Measurements from ENCODE around the gene EBF4. TPM values are rescaled to one million over a fixed set of nuclear protein-coding genes. Genes with fewer than 3 reads are reported as not detected.

EBF4 gene
- total RNA-seq, 3 donors from 2014 or later = 1.6 to 22.0 (median 22.0) TPM

DNA sequence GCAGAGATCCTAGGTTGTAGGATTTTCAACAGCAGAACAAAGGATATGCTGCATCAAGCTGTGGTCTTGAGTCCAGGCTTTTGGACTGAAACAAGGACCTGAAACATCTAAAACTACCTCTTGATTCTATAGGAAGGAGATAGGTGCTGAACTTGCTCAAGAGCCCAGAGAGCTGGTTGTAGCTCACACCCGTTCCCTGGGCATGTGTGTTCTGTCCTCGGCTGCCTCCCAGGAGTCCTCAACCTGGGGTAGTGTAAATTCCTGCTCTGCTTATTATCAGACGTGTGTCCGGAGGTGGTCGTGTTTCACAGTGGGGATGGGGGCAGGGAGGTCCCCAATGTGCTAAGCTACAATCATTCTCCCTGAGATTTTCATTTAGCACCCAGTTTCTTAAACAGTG lies 35.3 kb upstream of the EBF4 start:
- Histone ChIP-seq H3K9me3 (no peaks in the 10 kb centered on the region), H3K4me3 (no peak overlapping the region), H3K4me1 (peaks cover 0 to 10% of the 10 kb centered on the region in 2 donors), H3K27ac (no peak overlapping the region), H3K27me3 (no peaks in the 10 kb centered on the region), H3K36me3 (peaks cover 14% of the 10 kb centered on the region)
- no peak for DNase-seq (ENCODE audit: low spot score in 2 of 2)
- TF ChIP-seq, protein P1, sequence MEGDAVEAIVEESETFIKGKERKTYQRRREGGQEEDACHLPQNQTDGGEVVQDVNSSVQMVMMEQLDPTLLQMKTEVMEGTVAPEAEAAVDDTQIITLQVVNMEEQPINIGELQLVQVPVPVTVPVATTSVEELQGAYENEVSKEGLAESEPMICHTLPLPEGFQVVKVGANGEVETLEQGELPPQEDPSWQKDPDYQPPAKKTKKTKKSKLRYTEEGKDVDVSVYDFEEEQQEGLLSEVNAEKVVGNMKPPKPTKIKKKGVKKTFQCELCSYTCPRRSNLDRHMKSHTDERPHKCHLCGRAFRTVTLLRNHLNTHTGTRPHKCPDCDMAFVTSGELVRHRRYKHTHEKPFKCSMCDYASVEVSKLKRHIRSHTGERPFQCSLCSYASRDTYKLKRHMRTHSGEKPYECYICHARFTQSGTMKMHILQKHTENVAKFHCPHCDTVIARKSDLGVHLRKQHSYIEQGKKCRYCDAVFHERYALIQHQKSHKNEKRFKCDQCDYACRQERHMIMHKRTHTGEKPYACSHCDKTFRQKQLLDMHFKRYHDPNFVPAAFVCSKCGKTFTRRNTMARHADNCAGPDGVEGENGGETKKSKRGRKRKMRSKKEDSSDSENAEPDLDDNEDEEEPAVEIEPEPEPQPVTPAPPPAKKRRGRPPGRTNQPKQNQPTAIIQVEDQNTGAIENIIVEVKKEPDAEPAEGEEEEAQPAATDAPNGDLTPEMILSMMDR (IDR thresholded peaks at IDR 0.05) = no peak
- no peak for TF ChIP-seq POLR2AphosphoS5 (IDR thresholded peaks at IDR 0.05)
- TF ChIP-seq POLR2A (IDR thresholded peaks at IDR 0.05) = no peak
- intact Hi-C loops (cut with DNase I; ENCODE audit: low total_unique reads) = no loop called here

DNA sequence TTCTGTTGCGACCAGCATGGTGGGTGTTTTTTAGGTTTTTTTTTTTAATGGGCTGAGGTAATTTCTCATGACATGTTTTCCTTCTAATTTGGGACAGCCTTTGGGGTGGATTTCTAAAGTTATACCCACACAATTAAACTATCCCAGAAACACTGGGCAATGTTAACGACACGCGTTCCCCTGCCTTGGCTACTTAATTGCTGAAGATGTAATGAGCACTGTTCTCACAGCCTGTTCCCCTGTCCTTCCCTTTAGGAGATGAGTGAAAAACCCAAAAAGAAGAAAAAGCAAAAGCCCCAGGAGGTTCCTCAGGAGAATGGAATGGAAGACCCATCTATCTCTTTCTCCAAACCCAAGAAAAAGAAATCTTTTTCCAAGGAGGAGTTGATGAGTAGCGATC lies 34.9 kb upstream of the EBF4 start:
- TF ChIP-seq, protein P1 (IDR thresholded peaks at IDR 0.05) = no peak
- no peak for TF ChIP-seq POLR2A (IDR thresholded peaks at IDR 0.05)
- no peak for TF ChIP-seq POLR2AphosphoS5 (IDR thresholded peaks at IDR 0.05)
- no peak overlapping the region for H3K4me3 ChIP-seq
- H3K27ac ChIP-seq = no peak overlapping the region
- H3K36me3 ChIP-seq = peaks cover 14% of the 10 kb centered on the region
- peaks cover 0 to 10% of the 10 kb centered on the region in 2 donors for H3K4me1 ChIP-seq
- no peak for DNase-seq (ENCODE audit: low spot score in 2 of 2)
- no peaks in the 10 kb centered on the region for H3K9me3 ChIP-seq
- intact Hi-C loops (cut with DNase I; ENCODE audit: low total_unique reads) = no loop called here
- H3K27me3 ChIP-seq = no peaks in the 10 kb centered on the region

DNA sequence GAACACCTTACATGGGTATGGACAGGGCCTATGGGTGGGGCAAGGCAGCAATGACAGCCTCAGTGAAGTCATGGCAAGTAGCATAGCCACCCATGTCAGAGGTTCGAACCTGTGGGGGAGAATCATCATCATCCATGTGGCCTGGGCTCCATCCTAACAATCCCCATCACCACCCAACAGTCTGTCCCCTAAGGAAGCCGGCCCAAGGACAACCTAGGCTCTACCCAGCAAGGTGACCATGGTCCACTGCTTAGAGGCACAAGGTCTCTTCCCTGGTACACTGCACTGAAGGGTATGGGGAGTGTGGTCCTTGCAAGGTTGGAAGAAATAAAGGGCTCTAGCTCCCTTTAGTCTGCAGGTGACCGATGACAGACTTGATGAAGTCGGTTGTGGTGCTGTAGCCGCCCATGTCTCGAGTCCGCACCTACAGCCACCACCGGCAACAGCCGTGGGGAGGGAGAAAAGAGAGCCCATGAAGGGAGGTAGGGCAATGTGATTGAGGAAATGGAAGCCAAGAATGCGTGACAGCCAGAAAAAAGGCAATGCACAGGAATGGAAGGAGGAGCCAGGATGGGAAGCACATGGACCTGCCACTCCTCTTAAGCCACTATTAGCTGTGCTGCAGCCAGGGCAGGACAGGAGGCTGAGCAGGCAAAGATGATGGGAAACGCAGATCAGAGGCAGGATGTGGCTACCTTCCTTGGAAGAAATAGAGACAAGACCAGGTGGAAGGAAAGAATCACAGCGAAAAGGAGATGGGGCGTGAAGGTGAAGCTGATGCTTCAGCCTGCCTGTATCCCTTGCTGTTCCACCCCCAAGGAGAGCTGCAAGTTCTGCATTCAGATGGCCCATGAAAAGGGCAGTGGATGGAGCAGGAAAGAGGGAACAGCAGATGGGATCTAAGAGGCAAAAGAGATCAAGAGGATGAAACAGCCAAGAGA lies 33.9 kb upstream of the EBF4 start:
- Histone ChIP-seq H3K27ac (no peak overlapping the region), H3K4me3 (no peak overlapping the region), H3K9me3 (no peaks in the 10 kb centered on the region), H3K4me1 (peaks cover 0 to 6% of the 10 kb centered on the region in 2 donors), H3K27me3 (no peaks in the 10 kb centered on the region), H3K36me3 (peaks cover 14% of the 10 kb centered on the region)
- intact Hi-C loops (cut with DNase I; ENCODE audit: low total_unique reads) = no loop called here
- DNase-seq (ENCODE audit: low spot score in 2 of 2) = no peak
- TF ChIP-seq POLR2A (IDR thresholded peaks at IDR 0.05) = no peak
- TF ChIP-seq POLR2AphosphoS5 (IDR thresholded peaks at IDR 0.05) = no peak
- TF ChIP-seq, protein P1 (IDR thresholded peaks at IDR 0.05) = no peak

DNA sequence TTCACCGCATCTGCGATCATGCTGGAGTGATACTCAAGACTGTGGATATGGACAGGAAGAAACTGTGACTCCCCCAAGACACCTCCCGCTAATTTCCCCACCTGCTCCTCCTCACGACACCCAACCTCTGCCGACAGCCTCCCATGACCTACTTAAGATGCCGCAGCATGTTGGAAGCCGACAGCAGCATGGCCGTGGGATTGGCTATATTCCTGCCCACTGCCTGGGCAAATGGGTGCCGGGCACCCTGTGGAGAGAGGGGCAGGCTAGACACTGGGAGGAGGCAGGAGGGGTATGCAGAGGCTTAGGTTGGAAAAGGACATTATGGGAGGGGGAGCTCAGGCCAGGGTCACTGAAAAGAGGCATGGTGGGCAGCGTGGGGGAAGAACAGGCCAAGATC lies 33.0 kb upstream of the EBF4 start:
- intact Hi-C loops (cut with DNase I; ENCODE audit: low total_unique reads) = no loop called here
- TF ChIP-seq POLR2AphosphoS5 (IDR thresholded peaks at IDR 0.05) (no peak), POLR2A (IDR thresholded peaks at IDR 0.05) (no peak)
- TF ChIP-seq, protein P1 (IDR thresholded peaks at IDR 0.05) = no peak
- DNase-seq (ENCODE audit: low spot score in 2 of 2) = no peak

DNA sequence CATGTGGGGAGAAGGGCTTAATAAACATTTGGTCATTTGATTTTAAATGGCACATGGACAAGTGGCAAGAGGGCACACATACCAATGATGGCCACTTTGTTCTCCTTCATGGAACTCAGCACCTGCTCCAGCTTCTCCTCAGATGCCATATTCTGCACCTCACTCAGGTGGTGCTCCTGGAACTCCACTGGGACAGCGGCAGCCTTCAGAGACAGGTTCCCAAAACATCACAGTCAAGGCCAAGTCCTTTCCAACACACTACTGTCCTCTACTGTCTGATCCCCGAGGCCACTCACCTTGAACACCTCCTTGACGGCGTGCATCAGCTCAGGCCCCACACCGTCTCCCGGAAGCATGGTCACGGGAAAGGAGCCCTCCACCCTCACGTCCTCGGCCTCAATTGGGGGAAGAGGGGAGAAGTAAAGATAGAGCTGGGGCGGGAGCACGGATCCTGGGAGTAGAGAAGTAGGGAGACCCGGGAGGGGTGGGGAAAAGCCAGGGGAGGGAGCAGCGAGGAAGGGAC lies 29.2 kb upstream of the EBF4 start:
- DNase-seq (ENCODE audit: low spot score in 2 of 2) = no peak
- Histone ChIP-seq H3K9me3 (no peaks in the 10 kb centered on the region), H3K4me1 (no peaks in the 10 kb centered on the region), H3K36me3 (peaks cover 5% of the 10 kb centered on the region), H3K27me3 (no peaks in the 10 kb centered on the region), H3K4me3 (peak overlapping the region; percentile 82 to 98 (median 84)), H3K27ac (peak overlapping the region; percentile 94)
- TF ChIP-seq POLR2AphosphoS5 (IDR thresholded peaks at IDR 0.05) = no peak
- TF ChIP-seq, protein P1 (IDR thresholded peaks at IDR 0.05) = no peak
- TF ChIP-seq POLR2A (IDR thresholded peaks at IDR 0.05) = no peak
- intact Hi-C loops (cut with DNase I; ENCODE audit: low total_unique reads) = no loop called here

More for the DNA sequence above, 33.0 kb upstream of the EBF4 start:
- H3K4me3 ChIP-seq = no peak overlapping the region
- H3K27ac ChIP-seq = no peak overlapping the region
- no peaks in the 10 kb centered on the region for H3K27me3 ChIP-seq
- H3K36me3 ChIP-seq = peaks cover 14% of the 10 kb centered on the region
- no peaks in the 10 kb centered on the region for H3K9me3 ChIP-seq
- no peaks in the 10 kb centered on the region for H3K4me1 ChIP-seq
